ENCODE results near the gene TEX51.

The TEX51 gene

GRCh38 chr2:126945118-126945517 is 46.4 kb downstream of the TEX51 start:
- Histone ChIP-seq H3K9ac (ENCODE audit: low read length) (no peak overlapping the region), H3K27ac (ENCODE audit: low read depth, low read length, poor library complexity, severe bottlenecking) (no peak overlapping the region), H3K4me1 (ENCODE audit: insufficient read depth, low read length, severe bottlenecking) (no peaks in the 10 kb centered on the region), H3K36me3 (ENCODE audit: insufficient read depth, low read length) (no peaks in the 10 kb centered on the region), H2AFZ (ENCODE audit: low read length) (no peak overlapping the region), H3K4me3 (ENCODE audit: low read depth, low read length, poor library complexity, severe bottlenecking) (no peak overlapping the region), H4K20me1 (ENCODE audit: insufficient read depth, low read length) (no peaks in the 10 kb centered on the region), H3K79me2 (ENCODE audit: insufficient read depth, low read length) (no peaks in the 10 kb centered on the region), H3K9me2 (ENCODE audit: low read depth, low read length) (no peaks in the 10 kb centered on the region), H3K9me3 (ENCODE audit: low read length) (no peaks in the 10 kb centered on the region), H3K4me2 (ENCODE audit: low read length) (no peak overlapping the region), H3K27me3 (ENCODE audit: insufficient read depth, low read length) (no peaks in the 10 kb centered on the region), H3F3A (ENCODE audit: insufficient read depth, low read length) (no peaks in the 10 kb centered on the region)
- TF ChIP-seq CTCF (IDR thresholded peaks at IDR 0.05; ENCODE audit: low read length) = no peak
- no peak for TF ChIP-seq EZH2 (IDR thresholded peaks at IDR 0.05; ENCODE audit: borderline replicate concordance, low read length)

- Histone ChIP-seq H4K20me1 (ENCODE audit: insufficient read depth, low read length) (no peaks in the 10 kb centered on the region), H3K4me3 (ENCODE audit: low read depth, low read length, poor library complexity, severe bottlenecking) (no peak overlapping the region), H2AFZ (ENCODE audit: low read length) (no peak overlapping the region), H3K9me2 (ENCODE audit: low read depth, low read length) (no peaks in the 10 kb centered on the region), H3K9me3 (ENCODE audit: low read length) (no peaks in the 10 kb centered on the region), H3K79me2 (ENCODE audit: insufficient read depth, low read length) (no peaks in the 10 kb centered on the region), H3K27ac (ENCODE audit: low read depth, low read length, poor library complexity, severe bottlenecking) (no peak overlapping the region), H3K4me2 (ENCODE audit: low read length) (no peak overlapping the region), H3K27me3 (ENCODE audit: insufficient read depth, low read length) (no peaks in the 10 kb centered on the region), H3K9ac (ENCODE audit: low read length) (no peak overlapping the region), H3K36me3 (ENCODE audit: insufficient read depth, low read length) (no peaks in the 10 kb centered on the region), H3F3A (ENCODE audit: insufficient read depth, low read length) (no peaks in the 10 kb centered on the region), H3K4me1 (ENCODE audit: insufficient read depth, low read length, severe bottlenecking) (no peaks in the 10 kb centered on the region)
- no peak for TF ChIP-seq EZH2 (IDR thresholded peaks at IDR 0.05; ENCODE audit: borderline replicate concordance, low read length)
- TF ChIP-seq CTCF (IDR thresholded peaks at IDR 0.05; ENCODE audit: low read length) = no peak
These were observed 47.8 kb downstream of the TEX51 start for GRCh38 chr2:126946318-126947102.

- H3K27ac ChIP-seq (ENCODE audit: low read depth, low read length, poor library complexity, severe bottlenecking) = no peak overlapping the region
- H3K27me3 ChIP-seq (ENCODE audit: insufficient read depth, low read length) = no peaks in the 10 kb centered on the region
- no peak for TF ChIP-seq CTCF (IDR thresholded peaks at IDR 0.05; ENCODE audit: low read length)
- no peak for TF ChIP-seq EZH2 (IDR thresholded peaks at IDR 0.05; ENCODE audit: borderline replicate concordance, low read length)
- H3K4me2 ChIP-seq (ENCODE audit: low read length) = no peak overlapping the region
- H3K79me2 ChIP-seq (ENCODE audit: insufficient read depth, low read length) = no peaks in the 10 kb centered on the region
- no peaks in the 10 kb centered on the region for H3K36me3 ChIP-seq (ENCODE audit: insufficient read depth, low read length)
- no peak overlapping the region for H3K4me3 ChIP-seq (ENCODE audit: low read depth, low read length, poor library complexity, severe bottlenecking)
- H3K9me3 ChIP-seq (ENCODE audit: low read length) = no peaks in the 10 kb centered on the region
- H3K4me1 ChIP-seq (ENCODE audit: insufficient read depth, low read length, severe bottlenecking) = no peaks in the 10 kb centered on the region
- no peak overlapping the region for H2AFZ ChIP-seq (ENCODE audit: low read length)
- no peaks in the 10 kb centered on the region for H4K20me1 ChIP-seq (ENCODE audit: insufficient read depth, low read length)
- no peaks in the 10 kb centered on the region for H3F3A ChIP-seq (ENCODE audit: insufficient read depth, low read length)
- no peaks in the 10 kb centered on the region for H3K9me2 ChIP-seq (ENCODE audit: low read depth, low read length)
- H3K9ac ChIP-seq (ENCODE audit: low read length) = no peak overlapping the region
These were observed 48.4 kb downstream of the TEX51 start for GRCh38 chr2:126947103-126947429.
